DMS153 treated with DMSO at 0.1 percent for 48 hours (cell line): ENCODE data around the gene LTBP1.

Source experiments
- DNase-seq: peaks from one replicate; lab custom pipeline; 2025; ENCODE audit not compliant: unreplicated experiment; lab: John Stamatoyannopoulos, UW

The LTBP1 gene

GRCh38 chr2:33005057-33005456 lies 58.3 kb downstream of the LTBP1 start:
- no peak for DNase-seq

GRCh38 chr2:33008716-33009115 lies 62.0 kb downstream of the LTBP1 start:
- DNase-seq: no peak

GRCh38 chr2:33009249-33009648 lies 62.5 kb downstream of the LTBP1 start:
- DNase-seq: no peak

GRCh38 chr2:33011373-33011772 lies 64.6 kb downstream of the LTBP1 start:
- no peak for DNase-seq

GRCh38 chr2:33011941-33012340 lies 65.2 kb downstream of the LTBP1 start:
- DNase-seq: no peak

- no peak for DNase-seq
Observed at GRCh38 chr2:33013684-33014110, 66.9 kb downstream of the LTBP1 start.

- DNase-seq: no peak
Observed at GRCh38 chr2:33014268-33014667, 67.5 kb downstream of the LTBP1 start.

- DNase-seq: no peak
Observed at GRCh38 chr2:33015421-33016142, 68.8 kb downstream of the LTBP1 start.

- DNase-seq: no peak
Observed at GRCh38 chr2:33018271-33018670, 71.5 kb downstream of the LTBP1 start.

GRCh38 chr2:33019796-33020195 lies 73.0 kb downstream of the LTBP1 start:
- DNase-seq: no peak

GRCh38 chr2:33020883-33021282 lies 74.1 kb downstream of the LTBP1 start:
- no peak for DNase-seq

GRCh38 chr2:33021542-33022227 lies 74.9 kb downstream of the LTBP1 start:
- no peak for DNase-seq

GRCh38 chr2:33022395-33022985 lies 75.7 kb downstream of the LTBP1 start:
- no peak for DNase-seq

GRCh38 chr2:33022989-33023727 lies 76.4 kb downstream of the LTBP1 start:
- DNase-seq: no peak

- DNase-seq: no peak
Observed at GRCh38 chr2:33023728-33024500, 77.2 kb downstream of the LTBP1 start.

GRCh38 chr2:33024758-33025157 lies 78.0 kb downstream of the LTBP1 start:
- DNase-seq: no peak

GRCh38 chr2:33029459-33029858 lies 82.7 kb downstream of the LTBP1 start:
- DNase-seq: no peak

GRCh38 chr2:33029926-33030325 lies 83.2 kb downstream of the LTBP1 start:
- DNase-seq: no peak

- no peak for DNase-seq
Observed at GRCh38 chr2:33030326-33030725, 83.6 kb downstream of the LTBP1 start.

GRCh38 chr2:33032245-33032644 lies 85.5 kb downstream of the LTBP1 start:
- DNase-seq: no peak

- no peak for DNase-seq
Observed at GRCh38 chr2:33033606-33034081, 86.9 kb downstream of the LTBP1 start.
